IPS-NIHi11 (cell line): ENCODE results near the gene TAF11L8.
"Not testable (repeated sequence)": the region's sequence is repeated elsewhere in the genome, so short reads cannot be mapped to it uniquely, and the experiment has no call there.

Source experiments
- DNase-seq: peaks from one replicate; pipeline ENCODE4 v3.0.0; 2012; ENCODE audit warnings: mixed read lengths, low spot score

TAF11L8 gene

DNA sequence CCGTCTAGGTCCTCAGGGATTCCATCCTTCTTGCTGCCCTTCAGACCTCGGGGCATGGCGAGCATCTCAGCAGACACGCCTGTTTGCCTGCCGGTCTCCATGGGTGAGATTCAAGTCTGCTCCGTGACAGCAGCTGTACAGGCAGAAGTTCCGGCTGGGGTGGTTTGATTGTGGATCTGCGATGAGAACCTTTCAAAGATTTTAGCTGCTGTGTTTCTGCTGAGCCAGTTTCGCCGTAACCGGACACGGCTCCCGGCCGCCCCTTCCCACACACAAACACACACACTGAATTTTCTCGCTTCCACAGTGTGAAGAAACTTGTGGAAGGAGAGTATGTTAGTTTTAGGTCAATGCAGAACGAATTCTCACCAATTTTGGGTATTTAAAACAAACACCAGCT lies at the start of gene TAF11L8:
Gene TAF11L8 (minus strand): TSS at position 101 of the 400 bp plus-strand sequence.
- not testable (repeated sequence) for DNase-seq

DNA sequence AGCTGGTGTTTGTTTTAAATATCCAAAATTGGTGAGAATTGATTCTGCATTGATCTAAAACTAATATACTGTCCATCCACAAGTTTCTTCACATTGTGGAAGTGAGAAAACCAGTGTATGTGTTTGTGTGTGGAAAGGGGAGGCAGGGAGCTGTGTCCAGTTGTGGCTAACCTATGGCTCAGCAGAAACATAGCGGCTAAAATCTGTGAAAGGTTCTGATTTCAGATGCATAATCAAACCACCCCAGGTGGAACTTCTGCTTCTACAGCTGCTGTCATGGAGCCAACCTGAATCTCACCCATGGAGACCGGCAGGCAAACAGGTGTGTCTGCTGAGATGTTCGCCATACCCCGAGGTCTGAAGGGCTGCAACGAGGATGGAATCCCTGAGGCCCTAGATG lies 43.4 kb upstream of the TAF11L8 start, which contains the start of gene TAF11L14:
Gene TAF11L14 (plus strand): TSS at position 301 of the 400 bp plus-strand sequence.
- DNase-seq, result no peak

DNA sequence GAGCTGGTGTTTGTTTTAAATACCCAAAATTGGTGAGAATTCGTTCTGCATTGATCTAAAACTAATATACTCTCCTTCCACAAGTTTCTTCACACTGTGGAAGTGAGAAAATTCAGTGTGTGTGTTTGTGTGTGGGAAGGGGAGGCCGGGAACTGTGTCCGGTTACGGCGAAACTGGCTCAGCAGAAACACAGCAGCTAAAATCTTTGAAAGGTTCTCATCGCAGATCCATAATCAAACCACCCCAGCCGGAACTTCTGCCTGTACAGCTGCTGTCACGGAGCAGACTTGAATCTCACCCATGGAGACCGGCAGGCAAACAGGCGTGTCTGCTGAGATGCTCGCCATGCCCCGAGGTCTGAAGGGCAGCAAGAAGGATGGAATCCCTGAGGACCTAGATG lies 41.0 kb upstream of the TAF11L8 start, which contains the start of gene TAF11L13:
Gene TAF11L13 (plus strand): TSS at position 301 of the 400 bp plus-strand sequence.
- DNase-seq, result not testable (repeated sequence)

DNA sequence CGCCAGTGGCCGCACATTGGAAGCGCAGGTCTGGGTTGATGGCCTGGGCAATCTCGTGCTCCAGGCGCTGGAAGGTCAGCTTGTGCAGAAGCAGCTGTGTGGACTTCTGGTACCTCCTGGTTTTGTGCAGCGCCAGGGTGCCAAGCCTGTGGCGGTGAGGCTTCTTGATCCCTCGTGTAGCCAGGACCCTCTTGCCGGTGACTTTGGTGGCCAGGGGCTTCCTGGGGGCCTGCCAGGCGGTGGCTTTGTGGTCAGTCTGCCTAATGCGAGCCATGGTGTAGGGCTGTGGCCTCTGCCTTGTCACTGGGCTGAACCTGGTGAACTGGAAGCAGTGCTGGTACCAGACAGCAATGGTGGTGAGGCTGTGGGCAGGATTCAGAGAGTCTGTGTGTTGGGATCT lies 34.9 kb upstream of the TAF11L8 start:
- DNase-seq, result no peak

DNA sequence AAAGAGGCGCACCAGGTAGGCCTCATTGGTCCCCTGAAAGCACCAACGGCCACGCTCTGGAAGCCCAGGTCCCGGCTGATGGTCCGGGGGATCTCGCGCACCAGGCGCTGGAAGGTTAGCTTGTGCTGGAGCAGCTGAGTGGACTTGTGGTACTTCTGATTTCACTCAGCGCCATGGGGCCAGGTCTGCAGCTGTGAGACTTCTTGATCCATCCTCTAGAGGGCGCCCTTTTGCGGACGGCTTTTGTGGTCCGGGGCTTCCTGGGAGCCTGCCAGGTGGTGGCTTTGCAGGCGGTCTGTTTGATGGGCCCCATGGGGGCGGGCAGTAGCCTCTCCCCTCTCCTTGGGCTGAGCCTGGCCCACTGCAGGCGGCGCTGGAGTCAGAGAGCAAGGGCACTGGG lies 29.9 kb upstream of the TAF11L8 start:
- peak; percentile 74 for DNase-seq

DNA sequence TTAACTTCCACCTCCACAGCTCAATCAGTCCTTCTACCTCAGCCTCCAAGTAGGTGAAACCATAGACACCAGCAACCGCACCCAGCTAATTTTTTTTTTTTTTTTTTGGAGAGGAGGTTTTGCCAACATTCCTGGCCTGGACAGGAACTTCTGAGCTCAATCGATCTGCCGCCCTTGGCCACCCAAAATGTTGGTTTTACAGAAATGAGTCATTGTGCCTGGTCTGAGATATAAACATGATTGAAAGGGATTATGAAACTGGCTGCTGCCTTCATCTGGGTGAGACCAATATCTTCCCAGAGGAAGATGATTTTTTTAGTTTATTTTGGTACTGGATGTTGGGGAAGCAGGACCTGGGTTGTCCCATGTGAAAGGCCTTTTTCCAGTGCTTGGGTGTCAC lies 28.6 kb upstream of the TAF11L8 start:
- DNase-seq, result no peak

DNA sequence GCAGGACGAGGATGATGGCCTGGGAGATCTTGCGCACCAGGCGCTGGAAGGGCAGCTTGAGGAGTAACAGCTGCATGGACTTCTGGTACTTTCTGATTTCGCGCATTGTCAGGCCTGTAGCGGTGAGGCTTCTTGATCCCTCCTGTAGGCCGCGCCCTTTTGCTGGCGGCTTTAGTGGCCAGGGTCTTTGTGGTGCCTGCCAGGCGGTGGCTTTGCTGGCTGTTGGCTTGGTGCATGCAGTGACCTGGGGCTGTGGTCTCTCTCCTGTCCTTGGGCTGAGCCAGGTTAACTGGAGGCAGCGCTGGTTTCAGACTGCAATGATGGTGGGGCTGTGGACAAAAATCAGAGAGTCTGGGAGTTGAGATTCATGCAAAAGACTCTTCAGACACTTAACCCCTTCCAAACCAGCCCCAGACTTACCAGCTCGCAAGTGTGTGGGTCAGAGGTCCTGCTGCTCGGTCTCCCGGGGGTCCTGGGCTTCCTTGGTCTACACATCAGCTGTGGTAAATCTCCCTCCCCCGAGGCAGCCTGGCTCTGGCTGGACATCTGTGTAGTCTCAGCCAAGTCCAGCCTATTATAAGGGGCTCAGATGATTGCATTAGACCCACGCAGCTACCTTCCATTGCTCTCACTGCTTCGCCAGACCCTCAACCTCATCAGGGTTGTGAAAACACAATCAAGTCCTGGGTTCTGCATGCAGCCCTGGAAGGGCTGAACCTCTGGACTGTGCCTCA lies 24.3 kb upstream of the TAF11L8 start:
- no peak for DNase-seq

DNA sequence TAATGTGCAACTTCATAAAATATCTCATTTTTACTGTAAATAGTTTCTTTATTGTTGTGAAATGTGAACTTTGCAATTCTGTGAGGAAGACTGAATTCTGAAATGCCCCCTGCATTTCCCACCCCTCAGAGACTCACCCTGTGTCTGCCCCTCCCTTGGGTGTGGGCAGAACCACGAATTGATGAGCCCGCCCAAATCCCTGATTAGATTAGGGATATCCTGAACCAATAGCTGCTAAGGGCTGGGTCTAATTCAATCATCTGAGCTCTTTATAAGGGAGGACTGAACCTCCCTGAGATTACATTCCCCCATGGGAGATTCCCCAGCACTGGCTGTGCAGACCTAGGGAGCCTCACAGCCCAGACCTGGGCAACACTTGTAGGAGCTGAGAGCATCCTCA lies 19.3 kb upstream of the TAF11L8 start, which contains the start of gene TAF11L12:
Gene TAF11L12 (plus strand): TSS at position 301 of the 400 bp plus-strand sequence.
- not testable (repeated sequence) for DNase-seq

DNA sequence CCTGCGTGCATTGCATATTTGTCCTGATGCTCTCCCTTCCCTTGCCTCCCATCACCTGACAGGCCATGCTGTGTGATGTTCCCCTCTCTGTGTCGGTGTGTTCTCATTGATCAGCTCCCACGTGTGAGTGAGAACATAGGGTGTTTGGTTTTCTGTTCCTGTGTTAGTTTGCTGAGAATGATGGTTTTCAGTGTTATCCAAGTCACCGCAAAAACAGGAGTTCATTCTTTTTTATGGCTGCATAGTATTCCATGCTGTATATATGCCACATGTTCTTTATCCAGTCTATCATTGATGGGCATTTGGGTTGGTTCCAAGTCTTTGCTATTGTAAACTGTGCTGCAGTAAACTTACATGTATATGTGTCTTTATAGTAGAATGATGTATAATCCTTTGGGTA lies 16.7 kb upstream of the TAF11L8 start:
- not testable (repeated sequence) for DNase-seq

DNA sequence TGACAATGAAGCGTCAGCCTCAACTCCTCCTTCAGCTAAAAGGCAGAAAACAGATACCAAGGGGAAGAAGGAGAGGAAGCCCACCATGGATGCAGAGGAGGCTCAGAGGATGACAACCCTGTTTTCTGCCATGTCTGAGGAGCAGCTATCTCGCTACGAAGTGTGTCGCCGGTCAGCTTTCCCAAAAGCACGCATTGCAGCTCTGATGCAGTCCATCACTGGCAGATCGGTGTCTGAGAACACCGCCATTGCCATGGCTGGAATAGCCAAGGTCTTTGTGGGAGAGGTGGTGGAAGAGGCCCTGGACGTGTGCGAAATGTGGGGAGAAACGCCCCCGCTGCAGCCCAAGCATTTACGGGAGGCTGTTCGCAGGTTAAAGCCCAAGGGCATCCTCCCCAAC lies 14.2 kb upstream of the TAF11L8 start:
- no peak for DNase-seq

DNA sequence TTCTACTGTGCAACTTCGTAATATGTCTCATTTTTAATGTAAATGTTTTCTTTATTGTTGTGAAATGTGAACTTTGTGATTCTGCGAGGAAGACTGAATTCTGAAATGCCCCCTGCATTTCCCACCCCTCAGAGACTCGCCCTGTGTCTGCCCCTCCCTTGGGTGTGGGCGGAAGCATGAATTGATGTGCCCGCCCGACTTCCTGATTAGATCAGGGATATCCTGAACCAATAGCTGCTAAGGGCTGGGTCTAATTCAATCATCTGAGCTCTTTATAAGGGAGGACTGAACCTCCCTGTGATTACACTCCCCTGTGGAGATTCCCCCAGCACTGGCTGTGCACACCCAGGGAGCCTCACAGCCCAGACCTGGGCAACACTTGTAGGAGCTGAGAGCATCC lies 13.1 kb upstream of the TAF11L8 start, which contains the start of gene TAF11L11:
Gene TAF11L11 (plus strand): TSS at position 304 of the 400 bp plus-strand sequence.
- DNase-seq, result not testable (repeated sequence)

DNA sequence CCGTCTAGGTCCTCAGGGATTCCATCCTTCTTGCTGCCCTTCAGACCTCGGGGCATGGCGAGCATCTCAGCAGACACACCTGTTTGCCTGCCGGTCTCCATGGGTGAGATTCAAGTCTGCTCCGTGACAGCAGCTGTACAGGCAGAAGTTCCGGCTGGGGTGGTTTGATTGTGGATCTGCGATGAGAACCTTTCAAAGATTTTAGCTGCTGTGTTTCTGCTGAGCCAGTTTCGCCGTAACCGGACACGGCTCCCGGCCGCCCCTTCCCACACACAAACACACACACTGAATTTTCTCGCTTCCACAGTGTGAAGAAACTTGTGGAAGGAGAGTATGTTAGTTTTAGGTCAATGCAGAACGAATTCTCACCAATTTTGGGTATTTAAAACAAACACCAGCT lies 7.0 kb upstream of the TAF11L8 start, which contains the start of gene TAF11L10:
Gene TAF11L10 (minus strand): TSS at position 101 of the 400 bp plus-strand sequence.
- not testable (repeated sequence) for DNase-seq

DNA sequence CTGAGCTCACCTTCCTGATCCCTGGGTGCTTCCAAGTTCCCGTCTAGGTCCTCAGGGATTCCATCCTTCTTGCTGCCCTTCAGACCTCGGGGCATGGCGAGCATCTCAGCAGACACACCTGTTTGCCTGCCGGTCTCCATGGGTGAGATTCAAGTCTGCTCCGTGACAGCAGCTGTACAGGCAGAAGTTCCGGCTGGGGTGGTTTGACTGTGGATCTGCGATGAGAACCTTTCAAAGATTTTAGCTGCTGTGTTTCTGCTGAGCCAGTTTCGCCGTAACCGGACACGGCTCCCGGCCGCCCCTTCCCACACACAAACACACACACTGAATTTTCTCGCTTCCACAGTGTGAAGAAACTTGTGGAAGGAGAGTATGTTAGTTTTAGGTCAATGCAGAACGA lies 3.5 kb upstream of the TAF11L8 start, which contains the start of gene TAF11L9:
Gene TAF11L9 (minus strand): TSS at position 140 of the 400 bp plus-strand sequence.
- not testable (repeated sequence) for DNase-seq

DNA sequence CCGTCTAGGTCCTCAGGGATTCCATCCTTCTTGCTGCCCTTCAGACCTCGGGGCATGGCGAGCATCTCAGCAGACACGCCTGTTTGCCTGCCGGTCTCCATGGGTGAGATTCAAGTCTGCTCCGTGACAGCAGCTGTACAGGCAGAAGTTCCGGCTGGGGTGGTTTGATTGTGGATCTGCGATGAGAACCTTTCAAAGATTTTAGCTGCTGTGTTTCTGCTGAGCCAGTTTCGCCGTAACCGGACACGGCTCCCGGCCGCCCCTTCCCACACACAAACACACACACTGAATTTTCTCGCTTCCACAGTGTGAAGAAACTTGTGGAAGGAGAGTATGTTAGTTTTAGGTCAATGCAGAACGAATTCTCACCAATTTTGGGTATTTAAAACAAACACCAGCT lies 5.1 kb downstream of the TAF11L8 start, which contains the start of gene TAF11L7:
Gene TAF11L7 (minus strand): TSS at position 101 of the 400 bp plus-strand sequence.
- not testable (repeated sequence) for DNase-seq
